Neural cell (in vitro differentiated cells): ENCODE measurements around the gene SLC37A1.

Experiments
- CTCF ChIP-seq: fragments of 450-650 bp; IDR thresholded peaks from 2 replicates; pipeline ENCODE4 v1.5.1; 2014; ENCODE audit warnings: antibody characterized with exemption, mild to moderate bottlenecking, moderate library complexity; ENCODE audit not compliant: poor library complexity, severe bottlenecking
- EP300 ChIP-seq: fragments of 450-650 bp; conservative IDR thresholded peaks from 2 replicates; pipeline ENCODE4 v1.6.1; 2014; ENCODE audit warnings: antibody characterized with exemption, mild to moderate bottlenecking, moderate library complexity; ENCODE audit not compliant: poor library complexity, severe bottlenecking
- EZH2 ChIP-seq: fragments of 200-600, 300-800 bp; shearing (Covaris generic), sonication (generic); IDR thresholded peaks from 2 replicates; pipeline ENCODE4 v1.6.1; 2014; ENCODE audit warnings: antibody characterized with exemption, low read length, borderline replicate concordance, mild to moderate bottlenecking; ENCODE audit not compliant: insufficient read depth, poor library complexity, severe bottlenecking
- POLR2AphosphoS5 ChIP-seq: IDR thresholded peaks from 2 replicates; pipeline ENCODE4 v1.6.1; 2012
- RAD21 ChIP-seq: fragments of 450-650 bp; conservative IDR thresholded peaks from 2 replicates; pipeline ENCODE4 v1.6.1; 2014; ENCODE audit warnings: antibody characterized with exemption, mild to moderate bottlenecking, moderate library complexity
- SMC3 ChIP-seq: fragments of 450-650 bp; conservative IDR thresholded peaks from 2 replicates; pipeline ENCODE4 v1.6.1; 2014; ENCODE audit warnings: antibody characterized with exemption, mild to moderate bottlenecking, moderate library complexity; ENCODE audit not compliant: poor library complexity
- TAF1 ChIP-seq: IDR thresholded peaks from 2 replicates; pipeline ENCODE4 v1.6.1; 2012; ENCODE audit warnings: low read depth
- TF ChIP-seq, protein P1 (sequence below): IDR thresholded peaks from 2 replicates; pipeline ENCODE4 v1.6.1; 2012; ENCODE audit warnings: borderline replicate concordance

DNA sequence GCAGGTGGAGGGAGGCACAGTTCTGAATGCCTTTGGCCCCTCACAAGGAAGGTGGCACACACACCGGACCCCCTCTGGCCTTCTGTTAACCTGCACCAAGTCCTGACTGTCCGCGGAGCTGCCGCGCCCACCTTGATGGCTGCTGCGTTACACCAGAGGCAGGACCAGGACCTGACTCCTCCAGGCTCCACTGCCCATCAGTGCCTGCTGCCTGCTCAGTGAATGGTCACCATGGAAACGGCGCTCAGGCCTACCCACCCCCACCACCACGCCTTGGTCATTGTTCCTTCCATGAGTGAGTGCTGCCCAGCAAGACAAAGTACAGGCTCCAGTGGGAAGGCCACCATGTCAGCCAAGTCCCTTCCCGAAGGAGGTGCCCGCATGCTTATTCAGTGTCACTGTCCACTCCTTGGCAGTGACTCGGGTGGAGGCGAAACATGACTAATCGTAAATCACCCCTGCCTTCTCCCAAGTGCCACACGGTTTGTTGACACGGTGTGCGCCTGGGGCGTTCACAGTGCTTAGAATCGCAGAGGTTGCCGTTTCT is 57.3 kb downstream of the SLC37A1 start:
- no peak for TF ChIP-seq EZH2
- no peak for TF ChIP-seq EP300
- TF ChIP-seq CTCF = no peak
- TF ChIP-seq POLR2AphosphoS5 = no peak
- no peak for TF ChIP-seq RAD21
- TF ChIP-seq TAF1 = no peak
- TF ChIP-seq, protein P1, sequence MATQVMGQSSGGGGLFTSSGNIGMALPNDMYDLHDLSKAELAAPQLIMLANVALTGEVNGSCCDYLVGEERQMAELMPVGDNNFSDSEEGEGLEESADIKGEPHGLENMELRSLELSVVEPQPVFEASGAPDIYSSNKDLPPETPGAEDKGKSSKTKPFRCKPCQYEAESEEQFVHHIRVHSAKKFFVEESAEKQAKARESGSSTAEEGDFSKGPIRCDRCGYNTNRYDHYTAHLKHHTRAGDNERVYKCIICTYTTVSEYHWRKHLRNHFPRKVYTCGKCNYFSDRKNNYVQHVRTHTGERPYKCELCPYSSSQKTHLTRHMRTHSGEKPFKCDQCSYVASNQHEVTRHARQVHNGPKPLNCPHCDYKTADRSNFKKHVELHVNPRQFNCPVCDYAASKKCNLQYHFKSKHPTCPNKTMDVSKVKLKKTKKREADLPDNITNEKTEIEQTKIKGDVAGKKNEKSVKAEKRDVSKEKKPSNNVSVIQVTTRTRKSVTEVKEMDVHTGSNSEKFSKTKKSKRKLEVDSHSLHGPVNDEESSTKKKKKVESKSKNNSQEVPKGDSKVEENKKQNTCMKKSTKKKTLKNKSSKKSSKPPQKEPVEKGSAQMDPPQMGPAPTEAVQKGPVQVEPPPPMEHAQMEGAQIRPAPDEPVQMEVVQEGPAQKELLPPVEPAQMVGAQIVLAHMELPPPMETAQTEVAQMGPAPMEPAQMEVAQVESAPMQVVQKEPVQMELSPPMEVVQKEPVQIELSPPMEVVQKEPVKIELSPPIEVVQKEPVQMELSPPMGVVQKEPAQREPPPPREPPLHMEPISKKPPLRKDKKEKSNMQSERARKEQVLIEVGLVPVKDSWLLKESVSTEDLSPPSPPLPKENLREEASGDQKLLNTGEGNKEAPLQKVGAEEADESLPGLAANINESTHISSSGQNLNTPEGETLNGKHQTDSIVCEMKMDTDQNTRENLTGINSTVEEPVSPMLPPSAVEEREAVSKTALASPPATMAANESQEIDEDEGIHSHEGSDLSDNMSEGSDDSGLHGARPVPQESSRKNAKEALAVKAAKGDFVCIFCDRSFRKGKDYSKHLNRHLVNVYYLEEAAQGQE = no peak
- TF ChIP-seq SMC3 = no peak
